CD14-positive monocyte (primary cell): ENCODE results near the gene TBCCD1. TPM values are rescaled to one million over a fixed set of nuclear protein-coding genes. Genes with fewer than 3 reads are reported as not detected.

Source experiments
- DNase-seq, 3 donors: peaks; one replicate each; pipeline ENCODE4 v3.0.0-alpha.2; 2011 to 2022
- H2AFZ ChIP-seq: 2 replicates; pipeline ENCODE4 v1.6.0; 2012; ENCODE audit warnings: mild to moderate bottlenecking, low read depth, low read length, inconsistent platforms; ENCODE audit not compliant: insufficient read depth, poor library complexity, severe bottlenecking
- H3K27ac ChIP-seq, 2 donors: 1 replicate in 1 of 2; 2 replicates in 1 of 2; pipeline ENCODE4 v1.5.1; 2012 to 2013; ENCODE audit warnings: low read length in 2 of 2, control low read depth in 1 of 2, inconsistent platforms in 1 of 2, low read depth in 1 of 2, mild to moderate bottlenecking in 1 of 2
- H3K27me3 ChIP-seq, 2 donors: one replicate each; pipeline versions ENCODE4 v1.6.0 to v1.6.1; 2011 to 2013; ENCODE audit warnings: low read length in 2 of 2; ENCODE audit not compliant: control insufficient read depth in 2 of 2, insufficient read depth in 2 of 2
- H3K36me3 ChIP-seq, 2 donors: replicated peaks in 1 of 2; 1 replicate in 1 of 2; 2 replicates in 1 of 2; pipeline versions ENCODE4 v1.5.1 to v1.6.1; 2012 to 2013; ENCODE audit warnings: low read length in 2 of 2, control low read depth in 1 of 2, inconsistent platforms in 1 of 2, mild to moderate bottlenecking in 1 of 2; ENCODE audit not compliant: insufficient read depth in 2 of 2, control insufficient read depth in 1 of 2
- H3K4me1 ChIP-seq, 2 donors: 1 replicate in 1 of 2; 2 replicates in 1 of 2; pipeline versions ENCODE4 v1.5.1 to v1.6.1; 2012 to 2013; ENCODE audit warnings: low read length in 2 of 2, control low read depth in 1 of 2, inconsistent platforms in 1 of 2, mild to moderate bottlenecking in 1 of 2, moderate library complexity in 1 of 2; ENCODE audit not compliant: insufficient read depth in 2 of 2, control insufficient read depth in 1 of 2
- H3K4me2 ChIP-seq: replicated peaks from 2 replicates; pipeline ENCODE3; 2012; ENCODE audit warnings: low read length, moderate library complexity, mild to moderate bottlenecking; ENCODE audit not compliant: poor library complexity, severe bottlenecking; ENCODE audit errors: extremely low read depth
- H3K4me3 ChIP-seq, 3 experiments: fragments of 200-600 bp in 1 of 3; sonication (generic) in 1 of 3; replicated peaks in 1 of 3; 1 replicate in 2 of 3; 2 replicates in 1 of 3; pipeline ENCODE4 v1.5.1; 2011 to 2013; ENCODE audit warnings: low read length in 3 of 3, mild to moderate bottlenecking in 3 of 3, control low read depth in 2 of 3, low read depth in 2 of 3, inconsistent platforms in 1 of 3, moderate library complexity in 1 of 3
- H3K79me2 ChIP-seq: 2 replicates; pipeline ENCODE4 v1.6.0; 2012; ENCODE audit warnings: mild to moderate bottlenecking, control low read depth, inconsistent platforms, low read length, moderate library complexity; ENCODE audit not compliant: insufficient read depth
- H3K9ac ChIP-seq: 2 replicates; pipeline ENCODE4 v1.6.0; 2017; ENCODE audit warnings: low read length, mild to moderate bottlenecking; ENCODE audit not compliant: insufficient read depth, poor library complexity, severe bottlenecking
- H3K9me3 ChIP-seq, 2 donors: replicated peaks in 1 of 2; 1 replicate in 1 of 2; 2 replicates in 1 of 2; pipeline versions ENCODE4 v1.5.1 to v1.6.1; 2012 to 2013; ENCODE audit warnings: low read length in 2 of 2, control low read depth in 1 of 2; ENCODE audit not compliant: control insufficient read depth in 1 of 2, insufficient read depth in 1 of 2
- H4K20me1 ChIP-seq: 2 replicates; pipeline ENCODE4 v1.6.0; 2012; ENCODE audit warnings: mild to moderate bottlenecking, low read length, control low read depth, moderate library complexity; ENCODE audit not compliant: insufficient read depth
- H3K27ac Mint-ChIP-seq, 7 donors: one replicate each; pipeline ENCODE4 v1.8.0; 2020; ENCODE audit warnings: mild to moderate bottlenecking in 7 of 7, mixed read lengths in 7 of 7, moderate library complexity in 6 of 7, inconsistent platforms in 2 of 7
- H3K27me3 Mint-ChIP-seq, 3 donors: one replicate each; pipeline ENCODE4 v1.8.0; 2021 to 2022; ENCODE audit warnings: low read depth in 3 of 3, mild to moderate bottlenecking in 3 of 3, mixed read lengths in 3 of 3, moderate library complexity in 3 of 3, inconsistent platforms in 1 of 3
- H3K36me3 Mint-ChIP-seq, 2 donors: one replicate each; pipeline ENCODE4 v1.8.0; 2020; ENCODE audit warnings: mixed read lengths in 2 of 2, inconsistent platforms in 1 of 2, mild to moderate bottlenecking in 1 of 2
- H3K4me1 Mint-ChIP-seq: one replicate; pipeline ENCODE4 v1.8.0; 2020; ENCODE audit warnings: mild to moderate bottlenecking, mixed read lengths
- H3K4me3 Mint-ChIP-seq, 2 donors: one replicate each; pipeline ENCODE4 v1.8.0; 2020; ENCODE audit warnings: mild to moderate bottlenecking in 2 of 2, mixed read lengths in 2 of 2, moderate library complexity in 1 of 2
- H3K9me3 Mint-ChIP-seq, 7 donors: one replicate each; pipeline ENCODE4 v1.8.0; 2020 to 2022; ENCODE audit warnings: mixed read lengths in 7 of 7, mild to moderate bottlenecking in 6 of 7, moderate library complexity in 6 of 7, inconsistent platforms in 2 of 7
- CTCF ChIP-seq: fragments of 200-600 bp; IDR thresholded peaks from one replicate; pipeline ENCODE4 v1.8.0; 2022; ENCODE audit warnings: antibody characterized with exemption, mild to moderate bottlenecking
- WGBS: methylation state at CpG from one replicate; pipeline ENCODE4 v1.1.5; 2013; ENCODE audit warnings: missing lambda C conversion rate; ENCODE audit not compliant: insufficient coverage; 5-methylcytosine and 5-hydroxymethylcytosine counted together
- intact Hi-C, 2 donors: fragments of 100-400 bp; cut with micrococcal nuclease; formaldehyde crosslinking; loops; one replicate each; pipeline versions ENCODE4 v1.15.0 to v1.15.1; 2023
- polyA plus RNA-seq, 3 donors: library from polyadenylated mRNA; depleted of rRNA in 1 of 3; unstranded in 2 of 3; stranded (reverse) in 1 of 3; fragments of 300-500 nt in 2 of 3; fragments of >200 nt in 1 of 3; fragmentation: Illumina TruSeq in 2 of 3; gene quantifications; 1 replicate in 2 of 3; 2 replicates in 1 of 3; pipeline ENCODE4 v1.2.3, GENCODE V29; 2012 to 2021

TBCCD1 gene
- polyA plus RNA-seq, 3 donors, result 9.2 to 9.6 (median 9.6) TPM

- no peaks in the 10 kb centered on the region for H3K4me1 ChIP-seq
- no peak overlapping the region for H3K4me3 Mint-ChIP-seq
- no peak for DNase-seq
These were observed 32.6 kb upstream of the TBCCD1 start for GRCh38 chr3:186599785-186600166.

GRCh38 chr3:186599142-186599784 is 32.1 kb upstream of the TBCCD1 start:
- Histone ChIP-seq H3K27me3 (no peaks in the 10 kb centered on the region), H3K9ac (no peak overlapping the region), H3K4me2 (no peak overlapping the region), H3K9me3 (no peaks in the 10 kb centered on the region), H3K79me2 (no peaks in the 10 kb centered on the region), H4K20me1 (no peaks in the 10 kb centered on the region), H3K36me3 (no peaks in the 10 kb centered on the region), H3K4me1 (no peaks in the 10 kb centered on the region), H3K4me3 (no peak overlapping the region), H2AFZ (no peak overlapping the region), H3K27ac (no peak overlapping the region)
- peaks cover 0 to 2% (median 1%) of the 10 kb centered on the region in 7 donors for H3K9me3 Mint-ChIP-seq
- no peak for TF ChIP-seq CTCF
- H3K36me3 Mint-ChIP-seq, result no peaks in the 10 kb centered on the region
- H3K4me3 Mint-ChIP-seq, result no peak overlapping the region
- no peak for DNase-seq
- peaks cover 0 to 7% (median 7%) of the 10 kb centered on the region in 3 donors for H3K27me3 Mint-ChIP-seq
- H3K27ac Mint-ChIP-seq, result no peak overlapping the region
- H3K4me1 Mint-ChIP-seq, result peaks cover 3% of the 10 kb centered on the region
- intact Hi-C loops, result no loop called here
- 97% methylated on average over 7 of the region's 12 CpGs for WGBS

More at GRCh38 chr3:186599785-186600166, 32.6 kb upstream of the TBCCD1 start:
- no peak overlapping the region for H3K4me3 ChIP-seq
- H2AFZ ChIP-seq, result no peak overlapping the region
- H3K79me2 ChIP-seq, result no peaks in the 10 kb centered on the region
- peaks cover 3% of the 10 kb centered on the region for H3K4me1 Mint-ChIP-seq
- H3K36me3 Mint-ChIP-seq, result no peaks in the 10 kb centered on the region
- H3K9me3 Mint-ChIP-seq, result peaks cover 0 to 3% (median 1%) of the 10 kb centered on the region in 7 donors
- TF ChIP-seq CTCF, result no peak
- no peak overlapping the region for H3K27ac ChIP-seq
- H3K9ac ChIP-seq, result no peak overlapping the region
- WGBS, result 89% methylated on average over 2 of the region's 2 CpGs
- intact Hi-C loops, result no loop called here
- H3K27ac Mint-ChIP-seq, result no peak overlapping the region
- peaks cover 0 to 9% (median 7%) of the 10 kb centered on the region in 3 donors for H3K27me3 Mint-ChIP-seq
- no peaks in the 10 kb centered on the region for H3K27me3 ChIP-seq
- H3K36me3 ChIP-seq, result no peaks in the 10 kb centered on the region
- no peaks in the 10 kb centered on the region for H3K9me3 ChIP-seq
- no peak overlapping the region for H3K4me2 ChIP-seq
- no peaks in the 10 kb centered on the region for H4K20me1 ChIP-seq
